Measurements from ENCODE around the gene PRG2.

Gene PRG2

DNA sequence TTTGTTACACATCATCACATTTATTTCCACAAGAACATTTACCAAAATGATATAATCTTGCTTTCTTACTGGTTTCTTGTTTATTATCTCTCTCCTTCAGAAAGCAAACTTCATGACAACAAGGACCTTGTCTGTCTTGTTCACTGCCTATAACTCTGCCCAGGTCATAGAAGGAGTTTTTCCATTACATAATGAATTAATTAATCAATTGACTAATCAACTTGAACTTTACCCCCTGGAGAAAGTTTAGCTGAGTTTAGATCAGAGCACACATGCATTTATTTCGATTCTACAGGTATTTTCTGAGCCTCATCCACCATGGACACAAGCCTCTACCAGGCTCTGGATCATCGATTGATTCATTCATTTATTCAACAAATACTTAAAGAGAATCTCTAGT is 6.3 kb upstream of the PRG2 start:
- ATAC-seq: no peak
- TF ChIP-seq GLIS3 (CRISPR knock-in tag; IDR thresholded peaks at IDR 0.05): no peak
- no peak for TF ChIP-seq CSDC2 (CRISPR knock-in tag; IDR thresholded peaks at IDR 0.05)
- no peak for TF ChIP-seq ISL1 (CRISPR knock-in tag; IDR thresholded peaks at IDR 0.05)
- no peak for TF ChIP-seq ZFP30 (CRISPR knock-in tag; IDR thresholded peaks at IDR 0.05)
- TF ChIP-seq, protein P1, sequence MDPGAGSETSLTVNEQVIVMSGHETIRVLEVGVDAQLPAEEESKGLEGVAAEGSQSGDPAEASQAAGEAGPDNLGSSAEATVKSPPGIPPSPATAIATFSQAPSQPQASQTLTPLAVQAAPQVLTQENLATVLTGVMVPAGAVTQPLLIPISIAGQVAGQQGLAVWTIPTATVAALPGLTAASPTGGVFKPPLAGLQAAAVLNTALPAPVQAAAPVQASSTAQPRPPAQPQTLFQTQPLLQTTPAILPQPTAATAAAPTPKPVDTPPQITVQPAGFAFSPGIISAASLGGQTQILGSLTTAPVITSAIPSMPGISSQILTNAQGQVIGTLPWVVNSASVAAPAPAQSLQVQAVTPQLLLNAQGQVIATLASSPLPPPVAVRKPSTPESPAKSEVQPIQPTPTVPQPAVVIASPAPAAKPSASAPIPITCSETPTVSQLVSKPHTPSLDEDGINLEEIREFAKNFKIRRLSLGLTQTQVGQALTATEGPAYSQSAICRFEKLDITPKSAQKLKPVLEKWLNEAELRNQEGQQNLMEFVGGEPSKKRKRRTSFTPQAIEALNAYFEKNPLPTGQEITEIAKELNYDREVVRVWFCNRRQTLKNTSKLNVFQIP (CRISPR knock-in tag; IDR thresholded peaks at IDR 0.05; ENCODE audit: borderline replicate concordance, low read depth): no peak
- TF ChIP-seq ZNF565 (CRISPR knock-in tag; conservative IDR thresholded peaks at IDR 0.05; ENCODE audit: low read depth): no peak

DNA sequence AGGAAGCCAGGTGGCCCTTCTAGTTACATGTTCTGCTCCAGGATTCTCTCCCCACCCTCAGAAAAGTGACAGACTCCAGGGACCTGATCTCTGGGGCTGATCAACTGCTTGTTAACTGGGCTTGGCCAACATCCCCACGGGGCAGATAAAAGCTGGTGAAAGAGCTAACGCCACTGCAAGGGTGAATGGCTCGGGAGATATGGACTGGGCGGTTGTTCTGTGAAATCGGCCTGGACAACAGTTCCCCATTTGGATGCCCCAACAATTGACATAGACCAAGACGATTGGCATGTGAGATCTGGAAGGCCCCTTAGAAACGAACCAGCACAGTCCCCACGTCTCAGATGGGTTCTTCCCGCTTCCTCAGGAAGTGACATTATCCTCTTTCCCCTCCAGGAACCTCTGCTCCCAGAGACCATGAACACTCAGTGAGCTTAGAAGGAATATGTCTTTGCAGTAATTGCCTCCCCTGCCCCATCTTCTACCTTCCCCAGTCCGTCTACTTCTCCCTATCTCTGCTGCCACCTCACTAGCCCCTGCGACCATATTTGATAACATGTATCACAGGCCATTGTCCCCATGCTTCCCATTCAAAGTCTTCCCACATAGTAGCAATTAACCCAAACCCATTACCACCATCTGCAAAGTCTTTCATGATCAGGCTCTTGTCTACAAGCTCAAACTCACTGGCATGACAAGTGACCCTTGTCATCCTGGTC is 5.6 kb upstream of the PRG2 start:
- ATAC-seq: no peak
- no peak for TF ChIP-seq ZFP3 (CRISPR knock-in tag; IDR thresholded peaks at IDR 0.05)
- no peak for TF ChIP-seq SNAI2 (CRISPR knock-in tag; IDR thresholded peaks at IDR 0.05)
- no peak for TF ChIP-seq GLIS3 (CRISPR knock-in tag; IDR thresholded peaks at IDR 0.05)
- TF ChIP-seq, protein P2, sequence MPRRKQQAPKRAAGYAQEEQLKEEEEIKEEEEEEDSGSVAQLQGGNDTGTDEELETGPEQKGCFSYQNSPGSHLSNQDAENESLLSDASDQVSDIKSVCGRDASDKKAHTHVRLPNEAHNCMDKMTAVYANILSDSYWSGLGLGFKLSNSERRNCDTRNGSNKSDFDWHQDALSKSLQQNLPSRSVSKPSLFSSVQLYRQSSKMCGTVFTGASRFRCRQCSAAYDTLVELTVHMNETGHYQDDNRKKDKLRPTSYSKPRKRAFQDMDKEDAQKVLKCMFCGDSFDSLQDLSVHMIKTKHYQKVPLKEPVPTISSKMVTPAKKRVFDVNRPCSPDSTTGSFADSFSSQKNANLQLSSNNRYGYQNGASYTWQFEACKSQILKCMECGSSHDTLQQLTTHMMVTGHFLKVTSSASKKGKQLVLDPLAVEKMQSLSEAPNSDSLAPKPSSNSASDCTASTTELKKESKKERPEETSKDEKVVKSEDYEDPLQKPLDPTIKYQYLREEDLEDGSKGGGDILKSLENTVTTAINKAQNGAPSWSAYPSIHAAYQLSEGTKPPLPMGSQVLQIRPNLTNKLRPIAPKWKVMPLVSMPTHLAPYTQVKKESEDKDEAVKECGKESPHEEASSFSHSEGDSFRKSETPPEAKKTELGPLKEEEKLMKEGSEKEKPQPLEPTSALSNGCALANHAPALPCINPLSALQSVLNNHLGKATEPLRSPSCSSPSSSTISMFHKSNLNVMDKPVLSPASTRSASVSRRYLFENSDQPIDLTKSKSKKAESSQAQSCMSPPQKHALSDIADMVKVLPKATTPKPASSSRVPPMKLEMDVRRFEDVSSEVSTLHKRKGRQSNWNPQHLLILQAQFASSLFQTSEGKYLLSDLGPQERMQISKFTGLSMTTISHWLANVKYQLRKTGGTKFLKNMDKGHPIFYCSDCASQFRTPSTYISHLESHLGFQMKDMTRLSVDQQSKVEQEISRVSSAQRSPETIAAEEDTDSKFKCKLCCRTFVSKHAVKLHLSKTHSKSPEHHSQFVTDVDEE (CRISPR knock-in tag; IDR thresholded peaks at IDR 0.05): no peak
- no peak for TF ChIP-seq ISL1 (CRISPR knock-in tag; IDR thresholded peaks at IDR 0.05)
- no peak for TF ChIP-seq RARB (CRISPR knock-in tag; IDR thresholded peaks at IDR 0.05)
- TF ChIP-seq ZNF565 (CRISPR knock-in tag; conservative IDR thresholded peaks at IDR 0.05; ENCODE audit: low read depth): no peak
- no peak for TF ChIP-seq ZNF8 (CRISPR knock-in tag; IDR thresholded peaks at IDR 0.05)
- TF ChIP-seq ZFP30 (CRISPR knock-in tag; IDR thresholded peaks at IDR 0.05): no peak
- TF ChIP-seq TCF4 (CRISPR knock-in tag; IDR thresholded peaks at IDR 0.05; ENCODE audit: borderline replicate concordance): no peak
- TF ChIP-seq, protein P3, sequence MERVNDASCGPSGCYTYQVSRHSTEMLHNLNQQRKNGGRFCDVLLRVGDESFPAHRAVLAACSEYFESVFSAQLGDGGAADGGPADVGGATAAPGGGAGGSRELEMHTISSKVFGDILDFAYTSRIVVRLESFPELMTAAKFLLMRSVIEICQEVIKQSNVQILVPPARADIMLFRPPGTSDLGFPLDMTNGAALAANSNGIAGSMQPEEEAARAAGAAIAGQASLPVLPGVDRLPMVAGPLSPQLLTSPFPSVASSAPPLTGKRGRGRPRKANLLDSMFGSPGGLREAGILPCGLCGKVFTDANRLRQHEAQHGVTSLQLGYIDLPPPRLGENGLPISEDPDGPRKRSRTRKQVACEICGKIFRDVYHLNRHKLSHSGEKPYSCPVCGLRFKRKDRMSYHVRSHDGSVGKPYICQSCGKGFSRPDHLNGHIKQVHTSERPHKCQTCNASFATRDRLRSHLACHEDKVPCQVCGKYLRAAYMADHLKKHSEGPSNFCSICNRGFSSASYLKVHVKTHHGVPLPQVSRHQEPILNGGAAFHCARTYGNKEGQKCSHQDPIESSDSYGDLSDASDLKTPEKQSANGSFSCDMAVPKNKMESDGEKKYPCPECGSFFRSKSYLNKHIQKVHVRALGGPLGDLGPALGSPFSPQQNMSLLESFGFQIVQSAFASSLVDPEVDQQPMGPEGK (CRISPR knock-in tag; IDR thresholded peaks at IDR 0.05; ENCODE audit: borderline replicate concordance): no peak
- TF ChIP-seq, protein P1 (CRISPR knock-in tag; IDR thresholded peaks at IDR 0.05; ENCODE audit: borderline replicate concordance, low read depth): no peak
- no peak for TF ChIP-seq BACH2 (CRISPR knock-in tag; IDR thresholded peaks at IDR 0.05; ENCODE audit: borderline replicate concordance)
- no peak for TF ChIP-seq OSR1 (CRISPR knock-in tag; IDR thresholded peaks at IDR 0.05)

DNA sequence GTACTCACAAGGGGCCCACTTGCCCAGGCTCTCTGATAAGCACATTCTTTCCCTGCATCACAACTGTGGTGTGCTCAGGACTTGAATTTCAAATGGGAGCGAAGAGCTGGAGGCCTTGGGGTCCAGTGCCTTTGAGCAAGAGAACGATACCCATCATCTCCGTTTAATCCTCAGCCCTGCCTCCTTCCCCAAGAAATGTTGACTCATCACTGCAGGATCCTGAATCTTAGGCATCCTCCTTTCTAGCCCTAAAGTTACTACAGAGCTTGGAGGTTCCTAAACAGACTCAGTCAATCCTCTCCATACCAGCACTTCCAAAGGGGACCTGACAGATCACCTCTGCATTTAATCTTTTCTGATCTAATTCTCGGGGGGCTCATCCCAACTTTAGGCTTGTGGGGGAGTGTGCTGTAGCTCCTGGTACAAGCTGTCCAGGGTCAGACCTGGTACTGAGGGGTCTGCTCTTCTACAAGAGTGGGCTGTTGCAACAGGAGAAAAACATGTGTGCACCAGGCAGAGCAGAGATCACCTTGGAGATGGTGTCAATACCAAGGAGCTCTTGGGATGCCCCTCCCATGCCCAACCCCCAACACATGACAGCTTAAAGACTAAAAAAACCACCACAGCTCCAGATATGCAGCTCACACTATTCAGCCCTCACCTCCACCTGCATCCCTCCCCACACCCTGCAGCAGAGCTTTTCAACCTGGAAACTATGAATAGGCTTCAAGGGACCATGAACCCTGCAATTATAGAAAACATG is 3.9 kb upstream of the PRG2 start:
- no peak for ATAC-seq
- TF ChIP-seq PPARA (CRISPR knock-in tag; IDR thresholded peaks at IDR 0.05; ENCODE audit: borderline replicate concordance) (no peak), ESRRG (CRISPR knock-in tag; IDR thresholded peaks at IDR 0.05) (no peak), ZFP3 (CRISPR knock-in tag; IDR thresholded peaks at IDR 0.05) (no peak), GLIS3 (CRISPR knock-in tag; IDR thresholded peaks at IDR 0.05) (no peak), TOX (CRISPR knock-in tag; IDR thresholded peaks at IDR 0.05; ENCODE audit: borderline replicate concordance) (no peak), OSR1 (CRISPR knock-in tag; IDR thresholded peaks at IDR 0.05) (no peak)
- TF ChIP-seq, protein P1 (CRISPR knock-in tag; IDR thresholded peaks at IDR 0.05; ENCODE audit: borderline replicate concordance, low read depth): no peak
